ENCODE measurements around the gene EDN3. TPM values are rescaled to one million over a fixed set of nuclear protein-coding genes. Genes with fewer than 3 reads are reported as not detected.

The EDN3 gene
- total and polyA plus RNA-seq, 7 donors: 0.62 to 2.3 (median 1.3) TPM

DNA sequence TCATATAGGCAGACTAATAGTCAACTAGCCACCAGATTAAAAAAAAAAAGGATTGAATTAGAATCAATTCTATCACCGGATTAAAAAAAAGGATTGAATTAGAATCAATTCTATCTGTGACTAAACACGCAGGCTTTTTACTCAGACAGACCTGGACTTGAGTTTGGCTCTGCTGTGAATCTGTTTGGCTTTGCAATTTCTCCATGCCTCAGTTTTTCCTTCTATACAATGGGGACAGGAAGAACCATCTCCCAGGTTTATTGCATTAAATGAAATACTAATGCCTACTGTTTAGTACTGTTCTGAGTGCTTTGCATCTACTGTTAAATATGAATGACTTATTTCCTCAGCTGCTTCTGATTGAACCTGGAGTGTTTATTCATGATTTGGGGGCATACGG, 30.0 kb upstream of the EDN3 start:
- Histone ChIP-seq H3K9me3 (no peaks in the 10 kb centered on the region), H3K4me3 (no peak overlapping the region), H3K36me3 (ENCODE audit: insufficient read depth in 1 of 2, low read depth in 1 of 2) (no peaks in the 10 kb centered on the region), H3K4me1 (no peaks in the 10 kb centered on the region), H3K27me3 (ENCODE audit: insufficient read depth in 3 of 3, low read length in 2 of 3) (peaks cover 0 to 28% (median 4%) of the 10 kb centered on the region in 3 donors), H3K27ac (no peak overlapping the region)
- intact Hi-C loops (cut with DNase I): no loop called here
- 60 to 95% (median 81%) methylated on average over 3 of the region's 3 CpGs for WGBS, 3 donors
- ATAC-seq (no peak), DNase-seq (no peak)
- TF ChIP-seq, protein P1, sequence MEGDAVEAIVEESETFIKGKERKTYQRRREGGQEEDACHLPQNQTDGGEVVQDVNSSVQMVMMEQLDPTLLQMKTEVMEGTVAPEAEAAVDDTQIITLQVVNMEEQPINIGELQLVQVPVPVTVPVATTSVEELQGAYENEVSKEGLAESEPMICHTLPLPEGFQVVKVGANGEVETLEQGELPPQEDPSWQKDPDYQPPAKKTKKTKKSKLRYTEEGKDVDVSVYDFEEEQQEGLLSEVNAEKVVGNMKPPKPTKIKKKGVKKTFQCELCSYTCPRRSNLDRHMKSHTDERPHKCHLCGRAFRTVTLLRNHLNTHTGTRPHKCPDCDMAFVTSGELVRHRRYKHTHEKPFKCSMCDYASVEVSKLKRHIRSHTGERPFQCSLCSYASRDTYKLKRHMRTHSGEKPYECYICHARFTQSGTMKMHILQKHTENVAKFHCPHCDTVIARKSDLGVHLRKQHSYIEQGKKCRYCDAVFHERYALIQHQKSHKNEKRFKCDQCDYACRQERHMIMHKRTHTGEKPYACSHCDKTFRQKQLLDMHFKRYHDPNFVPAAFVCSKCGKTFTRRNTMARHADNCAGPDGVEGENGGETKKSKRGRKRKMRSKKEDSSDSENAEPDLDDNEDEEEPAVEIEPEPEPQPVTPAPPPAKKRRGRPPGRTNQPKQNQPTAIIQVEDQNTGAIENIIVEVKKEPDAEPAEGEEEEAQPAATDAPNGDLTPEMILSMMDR (IDR thresholded peaks at IDR 0.05): no peak

DNA sequence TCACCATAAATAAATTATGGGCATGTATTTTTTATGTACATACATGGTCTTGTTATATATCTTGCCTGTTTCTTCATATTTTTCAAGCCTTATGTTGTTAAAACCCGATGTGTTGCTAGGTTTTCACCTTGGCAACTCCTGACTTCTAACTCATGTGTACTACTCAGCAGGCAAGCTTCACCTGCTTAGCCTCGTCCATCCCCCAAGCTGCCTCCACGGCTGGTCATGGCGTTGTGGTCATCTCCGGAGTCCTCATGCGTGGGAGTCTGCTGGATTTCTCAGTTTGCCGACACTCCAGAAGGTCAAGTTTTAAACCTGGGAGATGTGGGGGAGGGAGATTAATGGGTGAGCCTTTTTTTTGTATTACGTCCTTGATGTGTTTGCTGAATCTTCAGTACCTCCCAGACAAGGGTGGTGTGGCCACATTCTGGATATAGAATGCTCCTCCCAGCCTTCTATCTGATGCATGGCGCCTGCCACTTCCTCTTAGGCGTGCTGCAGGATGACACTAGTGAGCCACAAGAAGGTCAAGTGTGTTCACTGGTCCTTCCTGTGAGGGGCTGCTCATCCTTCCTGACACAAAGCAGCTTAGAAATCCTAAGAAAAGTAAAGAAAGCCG, 26.6 kb upstream of the EDN3 start:
- no peaks in the 10 kb centered on the region for H3K36me3 ChIP-seq (ENCODE audit: insufficient read depth in 1 of 2, low read depth in 1 of 2)
- intact Hi-C loops (cut with DNase I): no loop called here
- 72 to 78% (median 78%) methylated on average over 11 of the region's 11 CpGs for WGBS, 3 donors
- H3K4me1 ChIP-seq: no peaks in the 10 kb centered on the region
- no peaks in the 10 kb centered on the region for H3K9me3 ChIP-seq
- H3K27ac ChIP-seq: no peak overlapping the region
- peaks cover 0 to 38% (median 6%) of the 10 kb centered on the region in 3 donors for H3K27me3 ChIP-seq (ENCODE audit: insufficient read depth in 3 of 3, low read length in 2 of 3)
- no peak overlapping the region for H3K4me3 ChIP-seq
- TF ChIP-seq, protein P1 (IDR thresholded peaks at IDR 0.05): no peak
- ATAC-seq: no peak
- no peak for DNase-seq

DNA sequence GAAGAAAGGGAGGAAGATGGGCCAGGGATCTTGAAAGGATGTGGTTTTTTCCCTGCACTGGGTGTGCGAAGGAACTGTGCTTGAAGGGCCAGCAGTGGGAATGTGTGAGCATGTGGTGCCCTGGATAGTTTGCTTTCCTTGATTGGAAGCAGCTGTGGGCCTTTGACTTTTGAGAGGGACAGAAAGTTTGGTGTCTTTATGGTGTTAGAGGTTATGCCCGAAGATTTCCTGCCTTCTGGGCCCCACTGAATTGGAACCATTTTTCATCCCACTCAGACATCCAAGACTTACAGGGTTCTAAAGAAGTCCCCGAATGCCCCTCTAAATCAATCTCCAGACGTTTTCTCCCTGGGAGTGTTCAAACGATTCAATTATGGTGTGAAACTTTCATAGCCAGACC, 23.5 kb upstream of the EDN3 start:
- peaks cover 0 to 30% (median 4%) of the 10 kb centered on the region in 3 donors for H3K27me3 ChIP-seq (ENCODE audit: insufficient read depth in 3 of 3, low read length in 2 of 3)

DNA sequence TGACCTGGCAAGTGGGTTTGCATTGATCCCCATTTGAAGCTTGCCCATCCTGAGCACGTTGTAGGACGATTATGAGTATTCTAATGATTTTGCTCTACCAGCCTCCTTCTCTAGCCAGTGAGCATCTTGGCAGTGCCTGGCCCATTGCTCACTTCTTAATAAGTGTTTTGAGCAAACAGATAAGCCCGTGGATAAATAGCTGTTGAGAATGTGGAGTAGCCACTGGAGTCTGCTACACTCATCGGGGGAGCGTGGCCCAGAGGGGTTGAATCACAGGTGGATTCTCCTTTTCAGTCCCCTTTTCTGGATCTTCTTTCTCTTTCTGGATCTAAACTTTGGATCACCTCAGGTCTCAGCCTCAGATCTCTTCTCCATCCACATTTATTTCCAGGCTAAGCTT, 15.9 kb upstream of the EDN3 start:
- Histone ChIP-seq H3K4me1 (no peaks in the 10 kb centered on the region), H3K27ac (no peak overlapping the region), H3K9me3 (no peaks in the 10 kb centered on the region), H3K36me3 (ENCODE audit: insufficient read depth in 1 of 2, low read depth in 1 of 2) (no peaks in the 10 kb centered on the region), H3K4me3 (no peak overlapping the region), H3K27me3 (ENCODE audit: insufficient read depth in 3 of 3, low read length in 2 of 3) (no peaks in the 10 kb centered on the region)
- WGBS, 3 donors: 66 to 71% (median 69%) methylated on average over 5 of the region's 5 CpGs
- DNase-seq (no peak), ATAC-seq (no peak)
- intact Hi-C loops (cut with DNase I): no loop called here
- TF ChIP-seq, protein P1 (IDR thresholded peaks at IDR 0.05): no peak

More for the DNA sequence above, 23.5 kb upstream of the EDN3 start:
- Histone ChIP-seq H3K9me3 (no peaks in the 10 kb centered on the region), H3K4me1 (no peaks in the 10 kb centered on the region), H3K36me3 (ENCODE audit: insufficient read depth in 1 of 2, low read depth in 1 of 2) (no peaks in the 10 kb centered on the region), H3K27ac (no peak overlapping the region), H3K4me3 (no peak overlapping the region)
- 42 to 46% (median 44%) methylated on average over 5 of the region's 5 CpGs for WGBS, 3 donors
- DNase-seq: no peak
- TF ChIP-seq, protein P1 (IDR thresholded peaks at IDR 0.05): no peak
- no peak for ATAC-seq
- intact Hi-C loops (cut with DNase I): no loop called here

DNA sequence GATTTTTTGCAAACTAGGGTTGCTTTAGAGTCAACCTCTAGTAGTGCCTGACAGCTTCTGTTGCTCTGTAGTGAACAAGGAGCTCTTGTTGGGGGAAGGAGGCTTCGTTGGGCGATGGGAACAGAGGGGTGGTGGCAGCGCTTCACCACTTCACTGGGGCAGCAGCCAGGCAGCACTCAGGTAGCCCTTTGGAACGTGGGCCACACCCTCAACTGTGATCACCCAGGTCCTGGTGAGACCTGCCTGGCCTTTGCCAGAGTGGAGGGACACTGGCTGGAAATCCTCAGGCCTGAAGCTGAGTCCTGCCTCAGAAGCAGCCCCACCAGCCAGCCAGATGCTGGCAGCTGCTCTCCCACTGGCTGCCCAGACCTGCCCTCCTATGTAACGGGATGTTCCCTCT, 10.4 kb upstream of the EDN3 start:
- intact Hi-C loops (cut with DNase I): no loop called here
- H3K4me3 ChIP-seq: no peak overlapping the region
- no peak for DNase-seq
- peaks cover 0 to 4% (median 2%) of the 10 kb centered on the region in 3 donors for H3K27me3 ChIP-seq (ENCODE audit: insufficient read depth in 3 of 3, low read length in 2 of 3)
- no peaks in the 10 kb centered on the region for H3K4me1 ChIP-seq
- WGBS, 3 donors: 79 to 83% (median 83%) methylated on average over 5 of the region's 5 CpGs
- no peak for ATAC-seq
- TF ChIP-seq, protein P1 (IDR thresholded peaks at IDR 0.05): no peak
- H3K36me3 ChIP-seq (ENCODE audit: insufficient read depth in 1 of 2, low read depth in 1 of 2): no peaks in the 10 kb centered on the region
- no peaks in the 10 kb centered on the region for H3K9me3 ChIP-seq
- no peak overlapping the region for H3K27ac ChIP-seq

Measured in psoas muscle (tissue), 8 donors.